Esophagus mucosa (tissue), 1 donor: ENCODE measurements around the gene KNSTRN. TPM values are rescaled to one million over a fixed set of nuclear protein-coding genes. Genes with fewer than 3 reads are reported as not detected.

ENCODE experiments used
- ATAC-seq: fragments of 200-7000 bp; cut with Tn5 transposase; one replicate; pipeline ENCODE4 v1.9.1; 2020
- total RNA-seq: library from RNA; stranded (reverse); gene quantifications from one replicate; pipeline ENCODE4 v1.2.4, GENCODE V29; 2023
- donor health status: DM: yes; HTN: yes; CAD: no.

KNSTRN gene
- total RNA-seq, 1 donor from 2014 or later, result 13.8 TPM

GRCh38 chr15:40345867-40346578, 36.5 kb upstream of the KNSTRN start:
- ATAC-seq, result peak; percentile 56

DNA sequence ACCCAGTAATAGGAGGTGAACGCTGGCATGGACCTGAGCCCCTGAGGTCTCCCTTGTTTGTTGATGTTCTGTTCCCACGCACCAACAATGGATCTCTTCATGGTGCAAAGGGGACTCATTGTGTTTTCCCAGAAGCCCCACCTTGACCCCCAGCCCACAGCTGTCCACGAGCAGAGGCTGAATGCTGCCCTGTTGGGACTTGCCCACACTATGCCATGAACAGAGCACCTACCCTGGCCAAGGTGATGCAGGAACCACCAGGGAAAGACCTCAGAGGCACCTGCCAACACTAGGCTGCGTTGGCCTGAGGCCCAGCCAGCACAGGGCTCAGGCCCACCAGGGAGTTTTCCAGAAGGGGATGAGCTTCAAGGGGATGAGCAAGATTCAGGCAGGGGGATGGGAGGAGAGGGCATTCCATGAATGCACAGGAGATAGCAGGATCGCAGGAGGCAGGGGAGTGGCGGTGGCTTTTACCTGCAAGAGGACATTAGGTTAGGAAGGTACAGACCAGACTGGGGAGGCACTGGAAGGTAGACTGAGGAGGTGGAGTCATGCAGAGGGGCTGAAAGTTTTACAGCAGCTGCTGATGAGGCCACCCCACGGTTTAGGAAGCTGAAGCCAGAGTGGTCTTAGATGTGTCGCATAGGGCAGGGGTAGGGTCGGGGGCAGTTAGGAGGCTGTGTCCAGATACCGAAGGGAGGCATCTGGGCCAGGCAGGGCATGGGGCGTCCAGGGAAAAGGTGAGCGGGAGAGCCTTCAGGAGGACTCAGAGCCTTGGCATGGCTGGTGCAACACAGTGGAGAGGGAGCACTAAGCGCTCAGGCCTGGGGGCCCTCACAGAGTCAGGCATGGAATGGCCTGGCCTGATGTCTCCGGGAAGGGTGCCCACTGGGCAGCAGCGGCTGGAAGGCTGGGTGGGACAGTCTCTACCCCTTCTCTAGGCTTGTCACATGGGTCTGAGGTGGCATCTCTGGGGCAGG, 35.7 kb upstream of the KNSTRN start:
- no peak for ATAC-seq

DNA sequence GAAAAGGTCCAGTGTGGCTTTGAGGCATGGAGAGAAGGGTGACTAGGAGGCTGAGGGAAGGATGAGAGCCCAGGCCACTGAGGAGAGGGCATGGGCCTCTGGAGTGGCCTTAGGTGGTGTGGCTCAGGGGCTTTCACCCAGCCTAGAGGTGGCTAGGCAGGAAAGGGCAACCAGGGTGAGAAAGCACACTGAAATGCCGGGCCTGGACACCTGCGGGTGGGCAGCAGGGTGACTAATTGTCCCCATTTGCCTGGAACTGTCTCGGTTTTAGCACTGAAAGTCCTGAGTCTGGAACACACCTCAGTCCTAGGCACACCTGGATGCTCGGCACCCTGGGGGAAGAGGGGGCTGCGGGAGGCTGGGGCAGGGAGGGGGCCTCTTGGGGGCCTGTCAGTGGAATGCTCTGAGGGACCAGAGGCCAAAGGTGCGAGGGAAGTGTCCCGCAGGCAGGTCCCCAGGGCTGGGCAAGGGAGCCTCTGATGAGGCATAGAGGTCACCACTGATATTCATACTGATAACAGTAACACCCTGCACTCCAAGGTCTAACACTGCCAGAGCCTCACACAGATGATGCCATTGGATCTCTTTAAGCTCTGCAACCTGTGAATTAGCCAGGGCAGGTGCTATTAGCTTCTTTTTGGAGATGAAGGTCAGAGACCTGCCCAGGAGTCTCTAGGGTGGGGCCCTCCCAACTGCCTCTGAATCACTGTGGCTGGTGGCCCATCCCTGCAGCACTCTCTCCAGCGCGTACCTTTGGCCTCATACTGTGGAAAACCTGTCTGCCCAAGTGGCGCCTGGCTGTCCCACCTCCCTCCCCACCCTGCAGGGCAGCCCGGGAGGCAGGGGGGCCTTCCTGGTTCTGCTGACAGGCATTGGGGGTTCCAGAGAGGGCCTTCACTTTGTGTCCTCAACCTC, 34.7 kb upstream of the KNSTRN start:
- ATAC-seq, result peak; percentile 83

DNA sequence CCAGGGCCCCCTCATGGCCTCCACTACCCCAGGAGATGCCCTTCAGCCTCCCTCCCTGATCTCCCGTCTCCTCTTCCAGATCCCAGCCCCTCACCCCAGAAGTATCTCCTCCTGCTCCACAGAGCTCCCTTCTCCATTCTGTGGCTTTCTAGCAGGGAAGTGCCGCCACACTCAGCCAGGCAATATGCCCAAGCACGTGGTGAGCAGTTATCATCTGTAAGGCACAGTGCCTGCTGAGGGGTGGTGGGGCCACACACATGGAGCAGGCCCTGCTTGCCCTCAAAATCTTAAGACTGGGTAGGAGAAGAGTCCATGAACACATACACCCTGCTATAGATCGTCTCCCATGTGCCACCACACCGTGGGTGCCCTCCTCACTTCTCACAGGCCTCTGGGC, 34.0 kb upstream of the KNSTRN start:
- no peak for ATAC-seq

DNA sequence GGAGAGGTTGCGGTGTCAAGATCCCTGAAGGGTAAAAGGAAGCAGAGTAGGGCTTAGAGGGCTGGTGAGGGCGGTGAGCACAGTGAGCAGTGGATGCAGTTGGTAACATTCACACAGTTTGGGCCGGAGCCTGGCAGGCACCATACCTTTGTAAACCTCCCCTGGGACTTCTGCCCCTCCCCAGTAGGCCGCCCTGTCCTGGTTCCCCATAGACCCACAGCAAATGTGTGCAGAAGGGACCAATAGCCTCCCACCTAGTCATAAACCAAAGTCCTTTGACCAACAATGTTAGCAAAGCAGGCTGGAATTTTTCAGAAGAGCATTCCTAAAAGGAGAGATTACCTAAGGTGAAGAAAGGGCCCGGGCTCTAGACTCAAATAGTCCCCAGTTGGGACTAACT, 33.4 kb upstream of the KNSTRN start:
- no peak for ATAC-seq

GRCh38 chr15:40352281-40352901, 30.1 kb upstream of the KNSTRN start:
- no peak for ATAC-seq

- no peak for ATAC-seq
These were observed 28.8 kb upstream of the KNSTRN start for GRCh38 chr15:40353697-40354096.

- ATAC-seq, result no peak
These were observed 27.9 kb upstream of the KNSTRN start for GRCh38 chr15:40354408-40355171.

GRCh38 chr15:40355976-40356585, 26.4 kb upstream of the KNSTRN start:
- no peak for ATAC-seq

DNA sequence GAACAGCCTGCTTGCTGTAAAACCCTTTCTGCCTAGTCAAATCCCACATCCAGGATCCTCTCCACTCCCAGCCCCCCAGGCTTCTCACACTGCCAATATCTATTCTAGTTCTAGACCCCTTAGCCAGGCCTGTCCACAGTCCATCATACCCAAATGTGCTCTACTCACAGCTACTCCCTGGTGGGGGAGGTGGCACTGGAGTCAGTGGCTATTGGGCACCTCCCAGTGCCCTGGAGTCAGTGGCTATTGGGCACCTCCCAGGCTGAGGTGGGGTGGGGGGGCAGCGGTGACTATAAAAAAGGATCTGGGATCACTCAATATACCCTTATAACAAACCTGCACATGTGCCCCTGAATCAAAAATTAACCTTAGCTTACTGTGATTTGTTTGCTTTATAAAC, 25.3 kb upstream of the KNSTRN start:
- no peak for ATAC-seq

DNA sequence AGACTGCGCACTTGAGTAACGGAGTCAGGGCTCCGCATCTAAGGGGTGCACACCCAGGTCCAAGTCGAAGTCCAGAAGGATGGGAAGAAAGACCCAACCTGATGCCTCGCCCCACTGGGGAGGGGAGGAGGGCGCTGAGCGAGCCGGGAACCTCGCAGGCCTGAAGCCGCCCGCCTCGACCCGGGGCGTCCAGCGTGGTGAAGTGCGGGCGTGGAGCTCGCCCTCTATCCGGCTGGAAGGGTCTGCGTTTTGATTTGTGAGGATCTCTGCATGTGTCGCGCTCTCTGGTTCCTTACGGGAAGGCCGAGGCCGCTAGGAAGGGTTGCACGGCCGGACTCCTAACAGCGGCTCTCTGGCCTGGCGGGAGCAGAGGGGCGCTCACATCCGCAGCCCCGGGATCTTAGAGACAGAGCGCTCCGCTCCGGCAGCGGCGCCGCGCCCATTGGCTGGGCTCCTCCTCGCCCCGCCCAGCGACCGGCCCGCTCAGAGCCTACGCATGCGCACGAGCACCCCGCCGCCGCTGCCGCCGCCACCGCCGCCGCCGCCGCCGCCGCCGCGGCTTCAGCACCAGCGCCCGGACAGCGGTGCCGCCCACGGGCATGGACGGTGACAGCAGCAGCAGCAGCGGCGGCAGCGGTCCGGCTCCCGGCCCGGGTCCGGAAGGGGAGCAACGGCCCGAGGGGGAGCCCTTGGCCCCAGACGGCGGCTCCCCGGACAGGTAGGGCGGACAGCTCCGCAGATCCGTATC, 24.6 kb upstream of the KNSTRN start, which contains the start of gene DISP2:
Gene DISP2 (plus strand): TSS at position 497 of the 748 bp plus-strand sequence. CDS start 103 bp downstream, at position 600.
- peak; percentile 79 for ATAC-seq

- ATAC-seq, result peak; percentile 5
These were observed 23.8 kb upstream of the KNSTRN start for GRCh38 chr15:40358471-40359353.

- ATAC-seq, result no peak
These were observed 22.5 kb upstream of the KNSTRN start for GRCh38 chr15:40360015-40360414.

- no peak for ATAC-seq
These were observed 20.9 kb upstream of the KNSTRN start for GRCh38 chr15:40361640-40362039.

GRCh38 chr15:40363611-40364010, 18.9 kb upstream of the KNSTRN start:
- no peak for ATAC-seq

- no peak for ATAC-seq
These were observed 18.3 kb upstream of the KNSTRN start for GRCh38 chr15:40364251-40364650.

DNA sequence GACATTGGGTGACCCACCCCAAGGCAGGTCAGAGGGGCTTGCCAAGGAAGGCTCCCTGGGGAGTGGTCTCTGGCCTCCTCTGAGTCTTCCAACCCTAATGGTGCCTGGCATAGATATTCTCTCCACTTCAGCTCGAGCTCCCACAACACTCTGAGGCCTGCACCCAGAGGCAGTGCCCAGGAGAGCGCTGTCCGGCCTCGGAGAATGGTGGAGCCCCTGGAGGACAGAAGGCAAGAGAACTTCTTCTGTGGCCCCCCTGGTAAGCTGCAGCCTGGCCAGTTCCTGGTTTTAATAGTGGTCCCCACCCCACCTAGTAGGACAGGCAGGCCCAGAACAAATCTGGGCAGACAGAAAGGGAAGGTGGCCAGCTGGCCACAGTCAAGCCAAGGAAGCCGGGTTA, 17.5 kb upstream of the KNSTRN start:
- no peak for ATAC-seq

GRCh38 chr15:40365624-40366456, 16.7 kb upstream of the KNSTRN start:
- ATAC-seq, result no peak
